GM12892 (cell line): ENCODE data around the gene LHFPL2.

Experiments
- POLR2AphosphoS5 ChIP-seq: IDR thresholded peaks from 2 replicates; pipeline ENCODE4 v1.6.1; 2011; ENCODE audit warnings: low read depth, low read length, control low read depth
- TAF1 ChIP-seq: IDR thresholded peaks from 2 replicates; pipeline ENCODE4 v1.6.1; 2011; ENCODE audit warnings: low read depth, mild to moderate bottlenecking, control low read depth, low read length, borderline replicate concordance

- TF ChIP-seq TAF1, result no peak
- TF ChIP-seq POLR2AphosphoS5, result no peak
Measured at GRCh38 chr5:78542321-78542840, 106.2 kb downstream of the LHFPL2 start.
